Fibroblast of lung (primary cell): ENCODE measurements around the gene TSEN15.

Experiments
- CTCF ChIP-seq, 2 donors: IDR thresholded peaks in 1 of 2; conservative IDR thresholded peaks in 1 of 2; 1 replicate in 1 of 2; 2 replicates in 1 of 2; pipeline ENCODE4 v1.5.1; 2011 to 2012; ENCODE audit warnings: low read length in 2 of 2, control low read depth in 1 of 2, inconsistent platforms in 1 of 2, low read depth in 1 of 2, mild to moderate bottlenecking in 1 of 2
- EZH2 ChIP-seq: IDR thresholded peaks from 2 replicates; pipeline ENCODE4 v1.5.1; 2012; ENCODE audit warnings: low read length, control low read depth, mild to moderate bottlenecking; ENCODE audit errors: missing control alignments

DNA sequence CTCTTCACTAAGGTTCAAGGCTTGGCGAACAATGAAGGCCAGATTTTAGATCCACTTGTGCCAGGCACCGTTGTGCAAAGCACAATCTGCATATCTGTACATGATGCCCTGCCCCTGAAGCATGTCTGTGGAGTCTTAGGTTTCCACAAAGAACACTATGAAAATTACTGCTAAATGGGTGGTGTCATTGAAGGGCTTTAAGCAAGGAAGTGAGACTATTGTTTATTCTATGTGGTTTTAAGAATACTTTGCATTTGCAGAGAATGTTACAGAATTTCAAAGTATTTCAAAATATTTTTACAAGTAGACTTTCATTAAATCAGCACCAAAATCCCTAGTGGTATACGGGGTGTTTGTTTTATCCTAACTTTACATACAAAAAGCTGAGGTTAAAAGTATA is 8.8 kb downstream of the TSEN15 start:
- TF ChIP-seq CTCF (conservative IDR thresholded peaks at IDR 0.05 in 1 of 2, IDR thresholded peaks at IDR 0.05 in 1 of 2; ENCODE audit: low read depth in 1 of 2, low read length in 2 of 2) (no peak), EZH2 (no peak)
